ENCODE measurements around the gene RRP7A. TPM values are rescaled to one million over a fixed set of nuclear protein-coding genes. Genes with fewer than 3 reads are reported as not detected.
"Not testable (repeated sequence)": the region's sequence is repeated elsewhere in the genome, so short reads cannot be mapped to it uniquely, and the experiment has no call there.

RRP7A gene
- total RNA-seq, 1 experiment from 2014 or later, result 50.2 TPM

DNA sequence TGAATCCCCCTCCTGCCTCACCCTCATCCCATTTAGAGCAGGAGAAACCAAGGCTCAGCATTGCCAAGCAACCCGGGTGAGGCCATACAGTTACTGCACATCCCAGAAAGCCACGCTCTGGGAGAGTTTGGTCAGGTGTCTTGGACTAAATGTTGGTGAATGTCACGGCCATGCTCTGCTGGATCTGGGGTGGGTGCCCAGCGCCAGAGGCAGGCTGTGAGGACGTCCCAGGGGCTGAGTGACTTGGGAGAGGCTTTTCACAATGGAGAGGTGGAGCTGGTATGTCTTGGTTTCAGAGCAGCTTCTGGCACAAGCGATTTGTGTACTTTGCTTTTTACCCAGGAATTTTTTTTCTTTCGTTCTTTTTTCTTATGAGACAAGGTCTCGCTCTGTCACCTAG is 40.8 kb upstream of the RRP7A start:
- intact Hi-C loops (cut with micrococcal nuclease), result no loop called here
- Histone ChIP-seq H4K20me1 (ENCODE audit: low read length) (no peaks in the 10 kb centered on the region), H3K4me3 (ENCODE audit: low read length) (no peak overlapping the region), H3F3A (ENCODE audit: low read length, unreplicated experiment) (no peaks in the 10 kb centered on the region), H3K79me2 (ENCODE audit: low read length) (no peaks in the 10 kb centered on the region), H3K9me3 (ENCODE audit: low read length) (no peaks in the 10 kb centered on the region), H2AFZ (ENCODE audit: low read length) (no peak overlapping the region), H3K9ac (ENCODE audit: low read length) (no peak overlapping the region), H3K4me2 (ENCODE audit: low read length) (no peak overlapping the region), H3K4me1 (ENCODE audit: insufficient read depth, low read length) (no peaks in the 10 kb centered on the region), H3K27ac (ENCODE audit: low read length) (no peak overlapping the region), H3K36me3 (ENCODE audit: low read depth, low read length) (no peaks in the 10 kb centered on the region), H3K27me3 (ENCODE audit: low read length) (no peaks in the 10 kb centered on the region), H3K9me2 (replicated peaks; ENCODE audit: low read length) (no peaks in the 10 kb centered on the region)
- ChIA-PET CTCF (no interaction called here), POLR2A (ENCODE audit: unreplicated experiment) (no interaction called here)
- TF ChIP-seq, protein P1, sequence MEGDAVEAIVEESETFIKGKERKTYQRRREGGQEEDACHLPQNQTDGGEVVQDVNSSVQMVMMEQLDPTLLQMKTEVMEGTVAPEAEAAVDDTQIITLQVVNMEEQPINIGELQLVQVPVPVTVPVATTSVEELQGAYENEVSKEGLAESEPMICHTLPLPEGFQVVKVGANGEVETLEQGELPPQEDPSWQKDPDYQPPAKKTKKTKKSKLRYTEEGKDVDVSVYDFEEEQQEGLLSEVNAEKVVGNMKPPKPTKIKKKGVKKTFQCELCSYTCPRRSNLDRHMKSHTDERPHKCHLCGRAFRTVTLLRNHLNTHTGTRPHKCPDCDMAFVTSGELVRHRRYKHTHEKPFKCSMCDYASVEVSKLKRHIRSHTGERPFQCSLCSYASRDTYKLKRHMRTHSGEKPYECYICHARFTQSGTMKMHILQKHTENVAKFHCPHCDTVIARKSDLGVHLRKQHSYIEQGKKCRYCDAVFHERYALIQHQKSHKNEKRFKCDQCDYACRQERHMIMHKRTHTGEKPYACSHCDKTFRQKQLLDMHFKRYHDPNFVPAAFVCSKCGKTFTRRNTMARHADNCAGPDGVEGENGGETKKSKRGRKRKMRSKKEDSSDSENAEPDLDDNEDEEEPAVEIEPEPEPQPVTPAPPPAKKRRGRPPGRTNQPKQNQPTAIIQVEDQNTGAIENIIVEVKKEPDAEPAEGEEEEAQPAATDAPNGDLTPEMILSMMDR (conservative IDR thresholded peaks at IDR 0.05; ENCODE audit: low read depth, low read length), result no peak
- no TSS peak for BruUV-seq (replicated peaks)
- DNase-seq (no peak), ATAC-seq (no peak)

GRCh38 chr22:42553475-42554361 is 34.1 kb upstream of the RRP7A start, which contains the start of gene SERHL2:
Gene SERHL2, plus strand, starts transcription at chr22:42553956. Its CDS starts 65 bp downstream, at chr22:42554021.
- ATAC-seq (peak; percentile 93), DNase-seq (peak; percentile 72)
- TF ChIP-seq EZH2 (IDR thresholded peaks at IDR 0.05; ENCODE audit: low read length, unreplicated experiment) (no peak), EZH2phosphoT487 (IDR thresholded peaks at IDR 0.05; ENCODE audit: borderline replicate concordance, low read length) (no peak)
- TF ChIP-seq, protein P1 (conservative IDR thresholded peaks at IDR 0.05; ENCODE audit: low read depth, low read length), result no peak
- H3K4me2 ChIP-seq (ENCODE audit: low read length), result peak within 1 kb of the TSS; percentile 83
- intact Hi-C loops (cut with micrococcal nuclease), result no loop called here
- no peaks in the 10 kb centered on the region for H4K20me1 ChIP-seq (ENCODE audit: low read length)
- H3K27ac ChIP-seq (ENCODE audit: low read length), result no peak within 1 kb of the TSS
- peak within 1 kb of the TSS; percentile 89 for H2AFZ ChIP-seq (ENCODE audit: low read length)
- no peaks in the 10 kb centered on the region for H3K4me1 ChIP-seq (ENCODE audit: insufficient read depth, low read length)
- H3K36me3 ChIP-seq (ENCODE audit: low read depth, low read length), result no peaks in the 10 kb centered on the region
- H3K4me3 ChIP-seq (ENCODE audit: low read length), result peak within 1 kb of the TSS; percentile 67
- peak within 1 kb of the TSS; percentile 51 for H3K9ac ChIP-seq (ENCODE audit: low read length)
- H3K9me3 ChIP-seq (ENCODE audit: low read length), result no peaks in the 10 kb centered on the region
- H3F3A ChIP-seq (ENCODE audit: low read length, unreplicated experiment), result no peaks in the 10 kb centered on the region
- no peaks in the 10 kb centered on the region for H3K27me3 ChIP-seq (ENCODE audit: low read length)
- H3K79me2 ChIP-seq (ENCODE audit: low read length), result no peaks in the 10 kb centered on the region
- H3K9me2 ChIP-seq (replicated peaks; ENCODE audit: low read length), result no peaks in the 10 kb centered on the region
- TSS peak; percentile 67 for BruUV-seq (replicated peaks)
- CTCF ChIA-PET, result no interaction called here
- POLR2A ChIA-PET (ENCODE audit: unreplicated experiment), result no interaction called here

DNA sequence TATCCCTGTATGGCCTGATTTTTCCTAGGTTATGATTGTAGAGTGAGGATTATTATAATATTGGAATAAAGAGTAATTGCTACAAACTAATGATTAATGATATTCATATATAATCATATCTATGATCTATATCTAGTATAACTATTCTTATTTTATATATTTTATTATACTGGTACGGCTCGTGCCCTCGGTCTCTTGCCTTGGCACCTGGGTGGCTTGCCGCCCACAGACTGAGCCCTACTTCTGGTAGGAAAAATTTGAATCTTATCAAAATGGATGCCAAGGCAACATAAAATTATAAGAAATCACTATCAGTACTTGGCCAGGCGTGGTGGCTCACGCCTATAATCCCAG is 32.7 kb upstream of the RRP7A start:
- H3K27me3 ChIP-seq (ENCODE audit: low read length); H3K4me2 ChIP-seq (ENCODE audit: low read length); H3K9ac ChIP-seq (ENCODE audit: low read length); POLR2A ChIA-PET (ENCODE audit: unreplicated experiment); H3K4me1 ChIP-seq (ENCODE audit: insufficient read depth, low read length); H3K27ac ChIP-seq (ENCODE audit: low read length); H2AFZ ChIP-seq (ENCODE audit: low read length); H3K4me3 ChIP-seq (ENCODE audit: low read length); BruUV-seq (replicated peaks); H4K20me1 ChIP-seq (ENCODE audit: low read length); CTCF ChIA-PET; H3K9me3 ChIP-seq (ENCODE audit: low read length); H3F3A ChIP-seq (ENCODE audit: low read length, unreplicated experiment); H3K9me2 ChIP-seq (replicated peaks; ENCODE audit: low read length); H3K36me3 ChIP-seq (ENCODE audit: low read depth, low read length); ATAC-seq; intact Hi-C loops (cut with micrococcal nuclease); DNase-seq; H3K79me2 ChIP-seq (ENCODE audit: low read length): not testable (repeated sequence)

All from PC-3 (cell line).